HFFc6 (cell line): ENCODE measurements around the gene PROX2. TPM values are rescaled to one million over a fixed set of nuclear protein-coding genes. Genes with fewer than 3 reads are reported as not detected.

Experiments used
- DNase-seq: peaks from one replicate; pipeline ENCODE4 v3.0.0-alpha.2; 2018
- H3K27ac Mint-ChIP-seq: 2 replicates; pipeline ENCODE4 v1.8.0; 2020; ENCODE audit warnings: mild to moderate bottlenecking, mixed read lengths
- H3K27me3 Mint-ChIP-seq: 2 replicates; pipeline ENCODE4 v1.8.0; 2021; ENCODE audit warnings: mild to moderate bottlenecking, moderate library complexity, mixed read lengths; ENCODE audit not compliant: insufficient read depth
- H3K36me3 Mint-ChIP-seq: 2 replicates; pipeline ENCODE4 v1.8.0; 2021; ENCODE audit warnings: low read depth, mixed read lengths
- H3K4me1 Mint-ChIP-seq: 2 replicates; pipeline ENCODE4 v1.8.0; 2020; ENCODE audit warnings: low read depth, mixed read lengths
- H3K4me3 Mint-ChIP-seq: 2 replicates; pipeline ENCODE4 v1.8.0; 2020; ENCODE audit warnings: mild to moderate bottlenecking, moderate library complexity, mixed read lengths
- H3K9me3 Mint-ChIP-seq: 2 replicates; pipeline ENCODE4 v1.8.0; 2020; ENCODE audit warnings: mild to moderate bottlenecking, mixed read lengths
- total RNA-seq, 6 experiments: library from RNA; stranded (reverse); fragmentation: NEBNext Ultra II Directional; extraction: Animal tissue kit (Norgen Biotek cat#: 25700); gene quantifications; 2 replicates in 1 of 6; 3 replicates in 5 of 6; pipeline ENCODE4 v1.2.3, GENCODE V29; 2021
- TF ChIP-seq, protein P1 (sequence below): fragments of 200-600 bp; sonication (generic); IDR thresholded peaks from 2 replicates; pipeline ENCODE4 v1.5.0; 2021; ENCODE audit warnings: antibody characterized with exemption, mild to moderate bottlenecking

PROX2 gene
- total RNA-seq, 6 experiments from 2014 or later: not detected

DNA sequence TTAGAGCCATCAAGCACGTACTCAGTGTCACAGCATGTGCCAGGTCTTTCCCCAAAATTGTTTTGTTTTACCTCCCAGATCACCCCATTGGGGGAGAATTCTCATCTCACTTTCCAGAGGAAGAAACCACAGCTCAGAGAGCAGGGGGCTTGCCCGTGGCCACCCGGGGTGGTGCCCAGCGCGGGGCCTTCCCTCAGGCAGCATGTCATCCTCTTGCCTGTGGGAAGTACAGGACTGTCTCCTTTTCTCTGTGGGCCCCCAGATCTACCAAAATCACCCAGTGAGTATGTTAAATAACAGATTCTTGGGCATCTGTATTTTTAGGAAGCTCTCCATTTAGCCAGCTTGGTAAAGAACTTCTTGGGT, 41.2 kb upstream of the PROX2 start:
- TF ChIP-seq, protein P1, sequence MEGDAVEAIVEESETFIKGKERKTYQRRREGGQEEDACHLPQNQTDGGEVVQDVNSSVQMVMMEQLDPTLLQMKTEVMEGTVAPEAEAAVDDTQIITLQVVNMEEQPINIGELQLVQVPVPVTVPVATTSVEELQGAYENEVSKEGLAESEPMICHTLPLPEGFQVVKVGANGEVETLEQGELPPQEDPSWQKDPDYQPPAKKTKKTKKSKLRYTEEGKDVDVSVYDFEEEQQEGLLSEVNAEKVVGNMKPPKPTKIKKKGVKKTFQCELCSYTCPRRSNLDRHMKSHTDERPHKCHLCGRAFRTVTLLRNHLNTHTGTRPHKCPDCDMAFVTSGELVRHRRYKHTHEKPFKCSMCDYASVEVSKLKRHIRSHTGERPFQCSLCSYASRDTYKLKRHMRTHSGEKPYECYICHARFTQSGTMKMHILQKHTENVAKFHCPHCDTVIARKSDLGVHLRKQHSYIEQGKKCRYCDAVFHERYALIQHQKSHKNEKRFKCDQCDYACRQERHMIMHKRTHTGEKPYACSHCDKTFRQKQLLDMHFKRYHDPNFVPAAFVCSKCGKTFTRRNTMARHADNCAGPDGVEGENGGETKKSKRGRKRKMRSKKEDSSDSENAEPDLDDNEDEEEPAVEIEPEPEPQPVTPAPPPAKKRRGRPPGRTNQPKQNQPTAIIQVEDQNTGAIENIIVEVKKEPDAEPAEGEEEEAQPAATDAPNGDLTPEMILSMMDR: no peak
- Mint-ChIP-seq H3K9me3 (no peaks in the 10 kb centered on the region), H3K36me3 (no peaks in the 10 kb centered on the region), H3K27ac (no peak overlapping the region), H3K4me1 (peaks cover 13% of the 10 kb centered on the region), H3K4me3 (no peak overlapping the region), H3K27me3 (peaks cover 2% of the 10 kb centered on the region; the same call in 1 of the 2 replicates)
- DNase-seq: no peak

DNA sequence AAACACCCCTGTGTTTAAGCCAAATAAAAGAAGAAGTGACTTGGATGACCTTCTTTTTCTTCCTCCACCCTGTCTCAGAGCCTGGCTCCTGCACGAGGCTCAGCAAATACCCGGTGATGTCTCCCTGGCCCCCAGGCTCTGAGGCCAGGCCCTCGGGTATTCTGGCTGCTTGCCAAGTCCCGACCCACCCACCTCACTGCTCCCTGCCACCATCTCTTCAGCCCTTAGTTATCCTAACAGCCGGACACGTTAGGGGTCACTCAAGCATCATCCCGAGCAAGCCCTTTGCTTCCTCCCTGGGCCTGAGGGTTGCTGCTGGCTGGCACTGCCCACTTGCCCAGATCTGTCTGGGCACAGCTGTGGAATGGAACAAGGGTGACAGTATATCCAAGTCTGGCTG, 39.9 kb upstream of the PROX2 start:
- Mint-ChIP-seq H3K27me3 (peaks cover 2% of the 10 kb centered on the region; the same call in 1 of the 2 replicates), H3K36me3 (no peaks in the 10 kb centered on the region), H3K4me1 (peaks cover 13% of the 10 kb centered on the region), H3K9me3 (no peaks in the 10 kb centered on the region), H3K4me3 (no peak overlapping the region), H3K27ac (no peak overlapping the region)
- no peak for DNase-seq
- TF ChIP-seq, protein P1: no peak

DNA sequence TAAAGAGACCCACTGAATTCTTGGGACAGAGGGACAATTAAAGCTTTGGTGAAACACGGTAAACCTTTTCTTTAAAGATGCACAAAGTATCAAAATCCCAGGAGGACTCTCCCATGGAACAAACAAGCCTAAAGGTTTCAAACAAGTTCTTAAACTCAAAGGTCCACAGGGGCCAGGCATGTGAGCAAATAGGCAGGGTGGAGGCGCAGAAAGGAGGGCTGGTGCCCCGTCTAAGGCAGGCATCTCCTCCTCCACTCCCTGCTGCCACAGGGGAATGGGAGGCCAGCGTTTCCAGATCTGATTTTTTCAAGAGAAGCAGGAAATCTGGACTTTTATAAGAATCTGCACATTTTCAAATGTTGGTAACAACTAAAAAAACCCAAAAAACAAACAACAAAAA, 39.5 kb upstream of the PROX2 start:
- H3K4me3 Mint-ChIP-seq: no peak overlapping the region
- TF ChIP-seq, protein P1: no peak
- no peak overlapping the region for H3K27ac Mint-ChIP-seq
- H3K27me3 Mint-ChIP-seq: peaks cover under 1% of the 10 kb centered on the region; the same call in 1 of the 2 replicates
- no peaks in the 10 kb centered on the region for H3K36me3 Mint-ChIP-seq
- no peaks in the 10 kb centered on the region for H3K9me3 Mint-ChIP-seq
- no peak for DNase-seq
- H3K4me1 Mint-ChIP-seq: peaks cover 15% of the 10 kb centered on the region

DNA sequence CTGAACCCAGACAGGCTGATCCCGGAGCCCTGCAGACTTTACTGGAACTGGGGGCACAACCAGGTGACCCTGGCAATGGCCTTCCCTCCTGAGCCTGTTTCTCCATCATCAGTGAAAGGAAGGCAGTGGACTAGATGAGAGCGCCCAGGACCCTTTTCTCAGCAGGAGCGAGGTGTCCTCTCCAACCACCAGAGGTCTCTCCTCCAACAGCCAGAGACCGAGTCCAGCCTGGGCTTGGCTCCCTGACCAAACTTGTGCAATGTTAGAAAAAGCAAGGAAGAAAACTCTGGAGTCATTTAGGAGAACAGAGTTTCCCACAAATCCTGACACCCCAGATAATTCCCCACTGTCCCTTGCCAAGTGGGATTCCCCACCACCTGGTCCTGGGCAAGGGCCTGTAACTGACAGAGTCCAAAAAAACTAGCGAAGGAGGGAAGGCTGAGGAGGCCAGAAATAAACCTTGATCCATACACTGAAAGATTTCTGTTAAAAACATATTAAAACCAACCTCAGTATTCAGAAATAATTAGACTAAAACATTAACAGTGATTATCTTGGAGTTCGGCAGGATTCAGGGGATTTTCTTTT, 38.1 kb upstream of the PROX2 start:
- DNase-seq: peak; percentile 60
- peaks cover 14% of the 10 kb centered on the region for H3K4me1 Mint-ChIP-seq
- peaks cover under 1% of the 10 kb centered on the region; the same call in 1 of the 2 replicates for H3K27me3 Mint-ChIP-seq
- no peaks in the 10 kb centered on the region for H3K9me3 Mint-ChIP-seq
- no peaks in the 10 kb centered on the region for H3K36me3 Mint-ChIP-seq
- no peak overlapping the region for H3K4me3 Mint-ChIP-seq
- peak overlapping the region; percentile 40; the same call in 1 of the 2 replicates for H3K27ac Mint-ChIP-seq
- TF ChIP-seq, protein P1: peak; percentile 85

DNA sequence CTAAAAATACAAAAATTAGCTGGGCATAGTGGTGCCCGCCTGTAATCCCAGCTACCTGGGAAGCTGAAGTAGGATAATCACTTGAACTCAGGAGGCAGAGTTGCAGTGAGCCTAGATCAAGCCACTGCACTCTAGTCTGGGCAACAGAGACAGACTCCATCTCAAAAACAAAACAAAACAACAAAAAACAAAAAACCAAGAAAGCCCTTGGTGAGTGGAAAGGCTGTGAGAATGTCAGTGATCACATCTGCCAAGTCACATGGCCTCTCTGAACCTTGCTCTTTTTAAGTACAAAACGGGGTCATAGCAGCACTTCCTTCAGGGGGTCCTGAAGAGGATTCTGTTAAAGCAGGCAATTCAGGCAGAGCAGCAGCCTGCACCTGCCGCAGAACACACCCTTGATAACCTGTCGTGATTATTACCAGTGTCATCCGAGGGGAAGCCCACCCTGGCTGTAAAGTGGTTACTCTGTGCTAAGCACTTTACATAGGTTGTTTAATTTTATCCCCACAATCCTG, 37.5 kb upstream of the PROX2 start:
- Mint-ChIP-seq H3K4me3 (no peak overlapping the region), H3K27me3 (peaks cover 2% of the 10 kb centered on the region; the same call in 1 of the 2 replicates), H3K27ac (no peak overlapping the region), H3K9me3 (no peaks in the 10 kb centered on the region), H3K4me1 (peaks cover 19% of the 10 kb centered on the region), H3K36me3 (no peaks in the 10 kb centered on the region)
- TF ChIP-seq, protein P1: no peak
- DNase-seq: no peak
